Type B pancreatic cell (in vitro differentiated cells): ENCODE results near the gene UHRF2. TPM values are rescaled to one million over a fixed set of nuclear protein-coding genes. Genes with fewer than 3 reads are reported as not detected.

Experiments used
- DNase-seq: peaks from one replicate; pipeline ENCODE4 v3.0.0; 2021; ENCODE audit warnings: mixed read lengths; ENCODE audit not compliant: unreplicated experiment; ENCODE audit errors: extremely low spot score
- H3K27ac Mint-ChIP-seq: 2 replicates; pipeline ENCODE4 v1.8.0; 2021; ENCODE audit warnings: mild to moderate bottlenecking, mixed read lengths
- H3K27me3 Mint-ChIP-seq: 2 replicates; pipeline ENCODE4 v1.8.0; 2021; ENCODE audit warnings: mixed read lengths
- H3K36me3 Mint-ChIP-seq: 2 replicates; pipeline ENCODE4 v1.8.0; 2021; ENCODE audit warnings: mixed read lengths
- H3K4me1 Mint-ChIP-seq: one replicate; pipeline ENCODE4 v1.8.0; 2021; ENCODE audit warnings: mixed read lengths; ENCODE audit not compliant: unreplicated experiment
- H3K4me3 Mint-ChIP-seq: 2 replicates; pipeline ENCODE4 v1.8.0; 2021; ENCODE audit warnings: mild to moderate bottlenecking, mixed read lengths
- H3K9me3 Mint-ChIP-seq: 2 replicates; pipeline ENCODE4 v1.8.0; 2021; ENCODE audit warnings: mixed read lengths
- CTCF ChIP-seq: fragments of 200-600 bp; sonication (generic); conservative IDR thresholded peaks from 2 replicates; pipeline ENCODE4 v1.5.0; 2021; ENCODE audit warnings: antibody characterized with exemption, mild to moderate bottlenecking
- total RNA-seq: library from RNA; stranded (reverse); gene quantifications from 2 replicates; pipeline ENCODE4 v1.2.1, GENCODE V29; 2021; ENCODE audit warnings: low replicate concordance

The UHRF2 gene
- total RNA-seq, 1 donor from 2014 or later, result 61.0 TPM

GRCh38 chr9:6495466-6495865 lies 82.5 kb downstream of the UHRF2 start:
- Mint-ChIP-seq H3K9me3 (no peaks in the 10 kb centered on the region), H3K27me3 (no peaks in the 10 kb centered on the region), H3K27ac (no peak overlapping the region), H3K4me3 (no peak overlapping the region), H3K36me3 (peaks cover 27% of the 10 kb centered on the region), H3K4me1 (no peaks in the 10 kb centered on the region)
- TF ChIP-seq CTCF, result no peak
- DNase-seq, result no peak

DNA sequence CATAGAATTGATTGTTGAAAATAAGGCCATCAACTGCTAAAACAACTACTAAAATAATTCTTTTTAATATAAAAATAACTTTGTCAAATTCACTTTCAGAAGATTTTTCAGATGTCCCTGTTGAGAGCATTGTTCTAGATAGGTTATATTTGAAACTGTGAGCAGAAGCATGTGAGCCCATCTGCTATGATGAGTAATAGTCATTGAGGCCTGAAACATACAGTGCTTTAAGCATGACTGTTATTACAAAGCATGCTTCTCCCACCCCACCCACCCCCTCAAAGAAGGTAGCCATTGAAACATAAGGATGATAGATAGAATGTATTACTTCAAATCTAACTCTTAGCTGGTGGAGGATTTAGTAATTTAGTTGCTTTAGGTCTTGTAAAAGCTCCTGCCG lies 86.0 kb downstream of the UHRF2 start:
- no peaks in the 10 kb centered on the region for H3K27me3 Mint-ChIP-seq
- TF ChIP-seq CTCF, result no peak
- DNase-seq, result no peak
- H3K27ac Mint-ChIP-seq, result no peak overlapping the region
- no peak overlapping the region for H3K4me3 Mint-ChIP-seq
- no peaks in the 10 kb centered on the region for H3K4me1 Mint-ChIP-seq
- H3K9me3 Mint-ChIP-seq, result no peaks in the 10 kb centered on the region
- H3K36me3 Mint-ChIP-seq, result peaks cover 37% of the 10 kb centered on the region

- Mint-ChIP-seq H3K27ac (no peak overlapping the region), H3K27me3 (no peaks in the 10 kb centered on the region), H3K36me3 (peaks cover 50% of the 10 kb centered on the region), H3K4me3 (no peak overlapping the region), H3K4me1 (no peaks in the 10 kb centered on the region), H3K9me3 (no peaks in the 10 kb centered on the region)
- TF ChIP-seq CTCF, result no peak
- DNase-seq, result no peak
These were observed 88.7 kb downstream of the UHRF2 start for GRCh38 chr9:6501526-6502210.

DNA sequence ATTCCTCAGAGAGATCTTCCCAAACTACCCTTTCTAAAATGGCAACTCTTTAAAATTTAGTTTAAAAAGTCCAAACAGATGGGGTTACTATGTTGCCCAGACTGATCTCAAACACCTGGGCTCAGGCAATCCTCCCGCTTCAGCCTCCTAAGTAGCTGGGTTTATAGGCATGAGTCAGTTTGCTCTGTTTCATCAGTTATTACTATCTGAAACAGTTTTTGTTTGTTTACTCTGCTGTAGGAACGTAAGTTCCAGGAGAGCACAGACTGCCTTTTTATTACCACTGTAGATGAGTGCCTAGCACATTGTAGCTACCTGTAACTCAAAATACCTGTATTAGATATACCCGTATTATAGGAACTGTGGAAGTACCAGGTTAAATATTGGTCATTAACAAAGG lies 89.4 kb downstream of the UHRF2 start:
- Mint-ChIP-seq H3K9me3 (no peaks in the 10 kb centered on the region), H3K27ac (no peak overlapping the region), H3K27me3 (no peaks in the 10 kb centered on the region), H3K4me3 (no peak overlapping the region), H3K36me3 (peaks cover 44% of the 10 kb centered on the region), H3K4me1 (no peaks in the 10 kb centered on the region)
- no peak for DNase-seq
- no peak for TF ChIP-seq CTCF

DNA sequence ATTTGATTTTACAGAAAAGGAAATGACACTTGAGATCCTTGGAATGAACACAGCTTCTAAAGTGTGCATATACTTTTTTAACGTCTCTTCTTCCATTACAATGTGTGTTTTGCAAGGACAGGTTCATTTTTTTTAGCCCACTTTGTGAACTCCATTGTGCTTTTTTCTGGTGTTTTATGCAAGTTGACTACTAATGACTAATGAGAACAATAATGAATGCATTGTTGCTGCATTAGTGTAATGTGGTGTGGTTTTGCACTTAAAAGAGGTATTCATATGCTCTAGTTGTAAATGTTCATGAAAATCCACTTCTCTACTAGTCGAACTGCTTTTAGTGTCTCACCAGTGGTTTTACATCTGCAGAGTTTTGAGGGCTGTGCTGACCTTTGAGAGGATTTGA lies 93.6 kb downstream of the UHRF2 start:
- no peaks in the 10 kb centered on the region for H3K27me3 Mint-ChIP-seq
- DNase-seq, result no peak
- TF ChIP-seq CTCF, result no peak
- H3K27ac Mint-ChIP-seq, result no peak overlapping the region
- H3K4me1 Mint-ChIP-seq, result no peaks in the 10 kb centered on the region
- H3K4me3 Mint-ChIP-seq, result no peak overlapping the region
- no peaks in the 10 kb centered on the region for H3K9me3 Mint-ChIP-seq
- peaks cover 43% of the 10 kb centered on the region for H3K36me3 Mint-ChIP-seq
